SK-N-SH (cell line): ENCODE results near the gene SLC7A8.
"Not testable (repeated sequence)": the region's sequence is repeated elsewhere in the genome, so short reads cannot be mapped to it uniquely, and the experiment has no call there.

ENCODE experiments used
- CHD2 ChIP-seq: fragments of 150-350 bp; IDR thresholded peaks from 2 replicates; pipeline ENCODE4 v1.6.1; 2018; ENCODE audit warnings: low read length; ENCODE audit not compliant: partially characterized antibody
- GABPA ChIP-seq: IDR thresholded peaks from 2 replicates; pipeline ENCODE4 v1.4.0; 2012; ENCODE audit warnings: low read depth, mild to moderate bottlenecking
- MXI1 ChIP-seq: IDR thresholded peaks from 2 replicates; pipeline ENCODE4 v1.6.1; 2012; ENCODE audit warnings: mild to moderate bottlenecking, low read depth, low read length, improper control_type of control experiment
- NFIC ChIP-seq: IDR thresholded peaks from 2 replicates; pipeline ENCODE4 v1.4.0; 2012; ENCODE audit warnings: borderline replicate concordance
- POLR2AphosphoS5 ChIP-seq: IDR thresholded peaks from 2 replicates; pipeline ENCODE4 v1.6.1; 2012; ENCODE audit warnings: low read depth, low read length
- RAD21 ChIP-seq: IDR thresholded peaks from 2 replicates; pipeline ENCODE4 v1.6.1; 2012; ENCODE audit warnings: mild to moderate bottlenecking, low read length
- RFX5 ChIP-seq: IDR thresholded peaks from 2 replicates; pipeline ENCODE4 v1.6.1; 2012; ENCODE audit warnings: mild to moderate bottlenecking, improper control_type of control experiment, low read length
- YY1 ChIP-seq: IDR thresholded peaks from 2 replicates; pipeline ENCODE4 v1.4.0; 2012; ENCODE audit warnings: low read depth, mild to moderate bottlenecking
- TF ChIP-seq, protein P1 (sequence below): fragments of 200-600 bp; sonication (generic); IDR thresholded peaks from 2 replicates; pipeline ENCODE4 v1.6.1; 2017; ENCODE audit warnings: antibody characterized with exemption, mild to moderate bottlenecking, moderate library complexity
- TF ChIP-seq, protein P2 (sequence below): fragments of 150-350 bp; IDR thresholded peaks from 2 replicates; pipeline ENCODE4 v1.6.1; 2016; ENCODE audit warnings: mild to moderate bottlenecking, low read depth, low read length
- TF ChIP-seq, protein P3 (sequence below): fragments of 150-350 bp; IDR thresholded peaks from 2 replicates; pipeline ENCODE4 v1.6.1; 2017; ENCODE audit warnings: antibody characterized with exemption, low read length, low read depth, borderline replicate concordance
- TF ChIP-seq, protein P4 (sequence below): IDR thresholded peaks from 2 replicates; pipeline ENCODE4; 2012

DNA sequence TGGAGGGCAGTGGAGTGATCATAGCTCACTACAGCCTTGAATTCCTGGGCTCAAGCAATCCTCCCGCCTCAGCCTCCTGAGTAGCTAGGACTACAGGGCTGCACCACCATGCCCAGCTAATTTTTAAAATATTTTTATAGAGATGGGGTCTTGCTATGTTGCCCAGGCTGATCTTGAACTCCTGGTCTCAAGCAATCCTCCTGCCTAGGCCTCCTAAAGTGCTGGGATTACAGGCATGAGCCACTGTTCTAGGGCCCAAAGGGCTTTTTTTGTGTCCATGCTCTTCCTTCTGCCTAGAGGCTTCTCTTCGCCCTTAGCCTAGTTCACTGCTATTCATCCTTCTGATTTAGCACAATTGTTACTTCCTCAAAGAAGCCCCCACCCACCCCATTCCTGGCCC lies 13.0 kb upstream of the SLC7A8 start:
- TF ChIP-seq, protein P1, sequence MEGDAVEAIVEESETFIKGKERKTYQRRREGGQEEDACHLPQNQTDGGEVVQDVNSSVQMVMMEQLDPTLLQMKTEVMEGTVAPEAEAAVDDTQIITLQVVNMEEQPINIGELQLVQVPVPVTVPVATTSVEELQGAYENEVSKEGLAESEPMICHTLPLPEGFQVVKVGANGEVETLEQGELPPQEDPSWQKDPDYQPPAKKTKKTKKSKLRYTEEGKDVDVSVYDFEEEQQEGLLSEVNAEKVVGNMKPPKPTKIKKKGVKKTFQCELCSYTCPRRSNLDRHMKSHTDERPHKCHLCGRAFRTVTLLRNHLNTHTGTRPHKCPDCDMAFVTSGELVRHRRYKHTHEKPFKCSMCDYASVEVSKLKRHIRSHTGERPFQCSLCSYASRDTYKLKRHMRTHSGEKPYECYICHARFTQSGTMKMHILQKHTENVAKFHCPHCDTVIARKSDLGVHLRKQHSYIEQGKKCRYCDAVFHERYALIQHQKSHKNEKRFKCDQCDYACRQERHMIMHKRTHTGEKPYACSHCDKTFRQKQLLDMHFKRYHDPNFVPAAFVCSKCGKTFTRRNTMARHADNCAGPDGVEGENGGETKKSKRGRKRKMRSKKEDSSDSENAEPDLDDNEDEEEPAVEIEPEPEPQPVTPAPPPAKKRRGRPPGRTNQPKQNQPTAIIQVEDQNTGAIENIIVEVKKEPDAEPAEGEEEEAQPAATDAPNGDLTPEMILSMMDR: not testable (repeated sequence)
- TF ChIP-seq MXI1, NFIC, YY1, POLR2AphosphoS5, RFX5, GABPA, RAD21, CHD2: not testable (repeated sequence)
- TF ChIP-seq, protein P2, sequence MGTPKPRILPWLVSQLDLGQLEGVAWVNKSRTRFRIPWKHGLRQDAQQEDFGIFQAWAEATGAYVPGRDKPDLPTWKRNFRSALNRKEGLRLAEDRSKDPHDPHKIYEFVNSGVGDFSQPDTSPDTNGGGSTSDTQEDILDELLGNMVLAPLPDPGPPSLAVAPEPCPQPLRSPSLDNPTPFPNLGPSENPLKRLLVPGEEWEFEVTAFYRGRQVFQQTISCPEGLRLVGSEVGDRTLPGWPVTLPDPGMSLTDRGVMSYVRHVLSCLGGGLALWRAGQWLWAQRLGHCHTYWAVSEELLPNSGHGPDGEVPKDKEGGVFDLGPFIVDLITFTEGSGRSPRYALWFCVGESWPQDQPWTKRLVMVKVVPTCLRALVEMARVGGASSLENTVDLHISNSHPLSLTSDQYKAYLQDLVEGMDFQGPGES: not testable (repeated sequence)
- TF ChIP-seq, protein P3, sequence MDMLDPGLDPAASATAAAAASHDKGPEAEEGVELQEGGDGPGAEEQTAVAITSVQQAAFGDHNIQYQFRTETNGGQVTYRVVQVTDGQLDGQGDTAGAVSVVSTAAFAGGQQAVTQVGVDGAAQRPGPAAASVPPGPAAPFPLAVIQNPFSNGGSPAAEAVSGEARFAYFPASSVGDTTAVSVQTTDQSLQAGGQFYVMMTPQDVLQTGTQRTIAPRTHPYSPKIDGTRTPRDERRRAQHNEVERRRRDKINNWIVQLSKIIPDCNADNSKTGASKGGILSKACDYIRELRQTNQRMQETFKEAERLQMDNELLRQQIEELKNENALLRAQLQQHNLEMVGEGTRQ: not testable (repeated sequence)
- TF ChIP-seq, protein P4, sequence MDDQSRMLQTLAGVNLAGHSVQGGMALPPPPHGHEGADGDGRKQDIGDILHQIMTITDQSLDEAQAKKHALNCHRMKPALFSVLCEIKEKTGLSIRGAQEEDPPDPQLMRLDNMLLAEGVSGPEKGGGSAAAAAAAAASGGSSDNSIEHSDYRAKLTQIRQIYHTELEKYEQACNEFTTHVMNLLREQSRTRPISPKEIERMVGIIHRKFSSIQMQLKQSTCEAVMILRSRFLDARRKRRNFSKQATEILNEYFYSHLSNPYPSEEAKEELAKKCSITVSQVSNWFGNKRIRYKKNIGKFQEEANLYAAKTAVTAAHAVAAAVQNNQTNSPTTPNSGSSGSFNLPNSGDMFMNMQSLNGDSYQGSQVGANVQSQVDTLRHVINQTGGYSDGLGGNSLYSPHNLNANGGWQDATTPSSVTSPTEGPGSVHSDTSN: not testable (repeated sequence)
